OCI-LY1 (cell line): ENCODE data around the gene LAMTOR4.

Source experiments
- H2AFZ ChIP-seq: fragments of 200-600 bp; sonication (generic), shearing (Covaris generic); 2 replicates; pipeline ENCODE4 v1.6.0; 2014; ENCODE audit warnings: antibody characterized with exemption, mild to moderate bottlenecking, low read length
- H3F3A ChIP-seq: fragments of 200-600 bp; sonication (generic), shearing (Covaris generic); 2 replicates; pipeline ENCODE4 v1.6.0; 2014; ENCODE audit warnings: mild to moderate bottlenecking, antibody characterized with exemption, low read length, moderate library complexity; ENCODE audit not compliant: insufficient read depth
- H3K27ac ChIP-seq: fragments of 200-600 bp; sonication (generic); 2 replicates; pipeline ENCODE4 v1.5.1; 2014; ENCODE audit warnings: low read length, mixed run types, mild to moderate bottlenecking, low read depth; ENCODE audit not compliant: poor library complexity, severe bottlenecking
- H3K27me3 ChIP-seq: fragments of 200-600 bp; sonication (generic); 2 replicates; pipeline ENCODE4 v1.6.0; 2014; ENCODE audit warnings: antibody characterized with exemption, mild to moderate bottlenecking, low read length, moderate library complexity; ENCODE audit not compliant: insufficient read depth
- H3K36me3 ChIP-seq: fragments of 200-600 bp; sonication (generic); 2 replicates; pipeline ENCODE4 v1.6.1; 2014; ENCODE audit warnings: mild to moderate bottlenecking, antibody characterized with exemption, low read length, moderate library complexity, mixed read lengths; ENCODE audit not compliant: insufficient read depth
- H3K4me1 ChIP-seq: fragments of 200-600 bp; sonication (generic); 2 replicates; pipeline ENCODE4 v1.5.1; 2014; ENCODE audit warnings: mild to moderate bottlenecking, low read length, moderate library complexity; ENCODE audit not compliant: insufficient read depth, severe bottlenecking
- H3K4me2 ChIP-seq: fragments of 200-600 bp; sonication (generic), shearing (Covaris generic); 2 replicates; pipeline ENCODE4 v1.6.1; 2014; ENCODE audit warnings: low read length
- H3K4me3 ChIP-seq: fragments of 200-600 bp; sonication (generic); 2 replicates; pipeline ENCODE4 v1.5.1; 2014; ENCODE audit warnings: low read length, low read depth, mild to moderate bottlenecking, mixed read lengths; ENCODE audit not compliant: poor library complexity, severe bottlenecking
- H3K79me2 ChIP-seq: fragments of 200-600 bp; shearing (Covaris generic); 2 replicates; pipeline ENCODE4 v1.6.1; 2016; ENCODE audit warnings: mixed run types, low read length, mixed read lengths; ENCODE audit not compliant: insufficient read depth
- H3K9ac ChIP-seq: fragments of 200-600 bp; sonication (generic), shearing (Covaris generic); 2 replicates; pipeline ENCODE4 v1.6.1; 2014; ENCODE audit warnings: mild to moderate bottlenecking, low read length, mixed read lengths
- H3K9me2 ChIP-seq: fragments of 200-600 bp; sonication (generic), shearing (Covaris generic); 2 replicates; pipeline ENCODE4 v1.6.1; 2014; ENCODE audit warnings: low read depth, mild to moderate bottlenecking, low read length, mixed read lengths
- H3K9me3 ChIP-seq: fragments of 200-600 bp; shearing (Covaris generic); 2 replicates; pipeline ENCODE4 v1.6.1; 2014; ENCODE audit warnings: low read length, mixed read lengths
- H4K20me1 ChIP-seq: fragments of 200-600 bp; sonication (generic), shearing (Covaris generic); 2 replicates; pipeline ENCODE4 v1.6.0; 2016; ENCODE audit warnings: mild to moderate bottlenecking, low read length; ENCODE audit not compliant: insufficient read depth
- CTCF ChIP-seq: fragments of 200-600 bp; sonication (generic), shearing (Covaris generic); IDR thresholded peaks from 2 replicates; pipeline ENCODE4 v1.5.1; 2017; ENCODE audit warnings: mild to moderate bottlenecking, antibody characterized with exemption, low read length, moderate library complexity, mixed read lengths
- EZH2 ChIP-seq: fragments of 200-600 bp; sonication (generic), shearing (Covaris generic); IDR thresholded peaks from 2 replicates; pipeline ENCODE4 v1.8.0; 2017; ENCODE audit warnings: borderline replicate concordance, mixed run types, mild to moderate bottlenecking, antibody characterized with exemption, low read length, moderate library complexity, mixed read lengths

The LAMTOR4 gene

GRCh38 chr7:100166317-100166940, 17.7 kb downstream of the LAMTOR4 start:
- Histone ChIP-seq H3K4me3 (no peak overlapping the region), H2AFZ (no peak overlapping the region), H3K9ac (no peak overlapping the region), H3K4me1 (peaks cover 28% of the 10 kb centered on the region), H3K27me3 (peaks cover 34% of the 10 kb centered on the region), H3F3A (no peaks in the 10 kb centered on the region), H3K9me2 (no peaks in the 10 kb centered on the region), H3K27ac (no peak overlapping the region), H3K4me2 (no peak overlapping the region), H3K9me3 (no peaks in the 10 kb centered on the region), H3K36me3 (no peaks in the 10 kb centered on the region), H3K79me2 (no peaks in the 10 kb centered on the region), H4K20me1 (no peaks in the 10 kb centered on the region)
- no peak for TF ChIP-seq EZH2
- no peak for TF ChIP-seq CTCF

- Histone ChIP-seq H2AFZ (no peak overlapping the region), H3K4me2 (no peak overlapping the region), H3K4me1 (peaks cover 28% of the 10 kb centered on the region), H3K9me3 (no peaks in the 10 kb centered on the region), H3K4me3 (no peak overlapping the region), H3K27me3 (peaks cover 34% of the 10 kb centered on the region), H3K36me3 (no peaks in the 10 kb centered on the region), H3F3A (no peaks in the 10 kb centered on the region; the same call in 1 of the 2 replicates), H3K27ac (no peak overlapping the region), H3K79me2 (no peaks in the 10 kb centered on the region), H3K9ac (no peak overlapping the region), H4K20me1 (no peaks in the 10 kb centered on the region), H3K9me2 (no peaks in the 10 kb centered on the region)
- no peak for TF ChIP-seq CTCF
- TF ChIP-seq EZH2, result no peak
Observed at GRCh38 chr7:100166970-100167911, 18.5 kb downstream of the LAMTOR4 start.

DNA sequence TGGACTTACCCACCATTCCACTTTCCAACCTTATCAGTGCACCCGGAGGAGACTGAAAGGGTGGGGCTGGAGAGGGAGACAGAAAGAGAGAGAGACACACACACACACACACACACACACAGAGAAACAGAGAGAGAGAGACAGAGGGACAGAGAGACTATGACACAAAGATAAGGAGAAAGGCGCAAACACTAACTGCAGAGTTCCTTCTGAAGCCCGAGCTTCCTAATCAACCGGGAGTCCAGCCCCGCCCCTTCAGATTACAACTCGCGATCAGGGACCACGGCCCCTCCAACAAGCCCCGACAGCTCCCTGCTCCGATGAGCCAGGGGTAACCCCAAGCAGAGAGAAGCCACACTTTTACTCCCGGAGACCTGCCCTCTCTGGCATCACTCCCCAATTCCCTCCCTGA, 19.2 kb downstream of the LAMTOR4 start:
- no peak for TF ChIP-seq EZH2
- no peak for TF ChIP-seq CTCF
- H3K36me3 ChIP-seq, result no peaks in the 10 kb centered on the region
- H3K9me2 ChIP-seq, result no peaks in the 10 kb centered on the region
- H3K9me3 ChIP-seq, result no peaks in the 10 kb centered on the region
- peak overlapping the region; percentile 31; the same call in 1 of the 2 replicates for H3K4me2 ChIP-seq
- no peaks in the 10 kb centered on the region; the same call in 1 of the 2 replicates for H3F3A ChIP-seq
- no peak overlapping the region for H2AFZ ChIP-seq
- H3K9ac ChIP-seq, result no peak overlapping the region
- H4K20me1 ChIP-seq, result no peaks in the 10 kb centered on the region
- peaks cover 28% of the 10 kb centered on the region for H3K4me1 ChIP-seq
- no peak overlapping the region for H3K27ac ChIP-seq
- H3K27me3 ChIP-seq, result peaks cover 34% of the 10 kb centered on the region
- H3K4me3 ChIP-seq, result no peak overlapping the region
- H3K79me2 ChIP-seq, result no peaks in the 10 kb centered on the region
